K562 (cell line): ENCODE data around the gene PUS7. TPM values are rescaled to one million over a fixed set of nuclear protein-coding genes. Genes with fewer than 3 reads are reported as not detected.
A peak's percentile ranks its signal among the peaks of the same experiment; 100 is the strongest.
"Not testable (repeated sequence)": the region's sequence is repeated elsewhere in the genome, so short reads cannot be mapped to it uniquely, and the experiment has no call there.

Experiments used
- ATAC-seq: fragments of 200-7000 bp; cut with Tn5 transposase; 3 replicates; pipeline ENCODE4 v1.9.1; 2020; ENCODE audit warnings: moderate library complexity
- BruUV-seq: library from RNA; stranded (reverse); fragments of 400-500 nt; replicated peaks from 2 replicates; lab custom pipeline; 2021; lab: Mats Ljungman, UMichigan
- CTCF ChIA-PET: fragments of 300-600 bp; formaldehyde crosslinking; extraction: SDS; loops from one replicate; lab custom pipeline; 2021; ENCODE audit warnings: low intra/inter-chr PET ratio; lab: Yijun Ruan, JAX
- POLR2A ChIA-PET: fragments of 300-600, 350-650 bp; sonication (Branson Sonifier 250); formaldehyde crosslinking; extraction: SDS; loops from one replicate; lab custom pipeline; 2021; ENCODE audit warnings: antibody characterized with exemption, inconsistent platforms; lab: Yijun Ruan, JAX
- DNase-seq, 4 experiments: peaks; one replicate each; pipeline versions ENCODE4 v3.0.0 to v3.0.0-alpha.2; 2011 to 2018; ENCODE audit warnings: low spot score in 3 of 4, mixed read lengths in 3 of 4; ENCODE audit errors: extremely low read depth in 1 of 4
- FAIRE-seq: peaks from 2 replicates; lab custom pipeline; 2011; peaks lifted over from hg19 to GRCh38; lab: Jason Lieb, UNC
- H2AFZ ChIP-seq: 2 replicates; pipeline ENCODE4 v1.6.0; 2011; ENCODE audit warnings: low read depth, low read length, control low read depth, inconsistent platforms
- H3K27ac ChIP-seq: fragments of 200-600 bp; 3 replicates; pipeline ENCODE4 v1.8.0; 2011; ENCODE audit warnings: low read depth, mild to moderate bottlenecking, control low read depth, inconsistent platforms, low read length, moderate library complexity, mixed read lengths; ENCODE audit errors: extremely low read depth
- H3K27me3 ChIP-seq, 2 experiments: fragments of 300-600 bp in 1 of 2; 2 replicates in 1 of 2; 3 replicates in 1 of 2; pipeline versions ENCODE4 v1.6.0 to v1.8.0; 2011; ENCODE audit warnings: inconsistent platforms in 2 of 2, low read length in 2 of 2, mild to moderate bottlenecking in 1 of 2, mixed read lengths in 1 of 2, moderate library complexity in 1 of 2; ENCODE audit not compliant: control insufficient read depth in 2 of 2, insufficient read depth in 2 of 2
- H3K36me3 ChIP-seq: fragments of 300-600 bp; 3 replicates; pipeline ENCODE4 v1.8.0; 2011; ENCODE audit warnings: mild to moderate bottlenecking, low read length, inconsistent platforms; ENCODE audit not compliant: control insufficient read depth, insufficient read depth
- H3K4me1 ChIP-seq, 2 experiments: fragments of 200-600 bp in 1 of 2; replicated peaks in 1 of 2; 2 replicates in 1 of 2; 3 replicates in 1 of 2; pipeline versions ENCODE4 v1.5.1 to v1.8.0; 2011; ENCODE audit warnings: inconsistent platforms in 2 of 2, low read length in 2 of 2, mild to moderate bottlenecking in 1 of 2, mixed read lengths in 1 of 2, moderate library complexity in 1 of 2; ENCODE audit not compliant: control insufficient read depth in 2 of 2, insufficient read depth in 2 of 2
- H3K4me2 ChIP-seq: 2 replicates; pipeline ENCODE4 v1.6.1; 2011; ENCODE audit warnings: low read length, control low read depth, inconsistent platforms, mixed read lengths; ENCODE audit not compliant: insufficient read depth
- H3K4me3 ChIP-seq: fragments of 200-600 bp; sonication (generic), shearing (Covaris generic); 2 replicates; pipeline ENCODE4 v1.5.1; 2016; ENCODE audit warnings: control low read depth, inconsistent platforms
- H3K79me2 ChIP-seq: fragments of 200-600 bp; 3 replicates; pipeline ENCODE4 v1.8.0; 2011; ENCODE audit warnings: low read length, inconsistent platforms; ENCODE audit not compliant: control insufficient read depth, insufficient read depth
- H3K9ac ChIP-seq, 2 experiments: 2 replicates each; pipeline versions ENCODE4 v1.6.0 to v1.6.1; 2011; ENCODE audit warnings: low read depth in 2 of 2, low read length in 2 of 2, control low read depth in 1 of 2, inconsistent platforms in 1 of 2, mild to moderate bottlenecking in 1 of 2, mixed read lengths in 1 of 2; ENCODE audit not compliant: insufficient read depth in 1 of 2
- H3K9me1 ChIP-seq: one replicate; pipeline ENCODE4 v1.6.0; 2011; ENCODE audit warnings: inconsistent platforms, mild to moderate bottlenecking, low read length, moderate library complexity; ENCODE audit not compliant: control insufficient read depth, insufficient read depth
- H3K9me3 ChIP-seq: replicated peaks from 2 replicates; pipeline ENCODE4 v1.5.1; 2011; ENCODE audit warnings: low read depth, low read length, inconsistent platforms; ENCODE audit not compliant: control insufficient read depth, insufficient read depth
- H4K20me1 ChIP-seq: replicated peaks from 2 replicates; pipeline ENCODE4 v1.6.1; 2011; ENCODE audit warnings: low read length, inconsistent platforms, mixed read lengths; ENCODE audit not compliant: control insufficient read depth, insufficient read depth
- GTF2F1 ChIP-seq: IDR thresholded peaks from 2 replicates; pipeline ENCODE4 v1.6.1; 2011; ENCODE audit warnings: low read depth, low read length, improper control_type of control experiment
- MCM3 ChIP-seq: fragments of 450-650 bp; IDR thresholded peaks from 2 replicates; pipeline ENCODE4 v1.6.1; 2016
- OTX1 ChIP-seq: fragments of 450-650 bp; formaldehyde crosslinking; IDR thresholded peaks from 2 replicates; pipeline ENCODE4 v1.4.0; 2022; ENCODE audit warnings: mild to moderate bottlenecking
- RBM14 ChIP-seq: fragments of 200-400 bp; formaldehyde crosslinking; IDR thresholded peaks from 2 replicates; pipeline ENCODE4 v1.6.1; 2018; ENCODE audit warnings: low read depth, mild to moderate bottlenecking, low read length, moderate library complexity, borderline replicate concordance; ENCODE audit not compliant: insufficient read depth
- SREBF1 ChIP-seq: fragments of 150-350 bp; IDR thresholded peaks from 2 replicates; pipeline ENCODE4 v1.6.1; 2014; ENCODE audit warnings: antibody characterized with exemption, low read depth, low read length, borderline replicate concordance
- ZNF444 ChIP-seq: fragments of 250-450 bp; sonication (Bioruptor Pico); IDR thresholded peaks from 2 replicates; pipeline ENCODE4 v1.4.0; 2020; ENCODE audit warnings: mild to moderate bottlenecking, moderate library complexity
- WGBS: fragments of 100-300 bp; shearing (Covaris generic); methylation state at CpG from one replicate; pipeline ENCODE4 v1.1.6; 2016; ENCODE audit warnings: low coverage, mixed read lengths; ENCODE audit not compliant: insufficient coverage; ENCODE audit errors: missing lambda C conversion rate; 5-methylcytosine and 5-hydroxymethylcytosine counted together
- in situ Hi-C: fragments of 300-500 bp; cut with MboI; formaldehyde crosslinking; loops from 4 replicates; pipeline ENCODE4 v1.15.0; 2018; ENCODE audit warnings: inconsistent platforms, mixed read lengths
- intact Hi-C: fragments of 100-400 bp; cut with micrococcal nuclease; formaldehyde crosslinking; loops from 2 replicates; pipeline ENCODE4 v1.14.2; 2022
- polyA plus RNA-seq, 8 experiments: library from polyadenylated mRNA; depleted of rRNA in 4 of 8; stranded (reverse) in 5 of 8; unstranded in 3 of 8; fragments of >200 nt; fragmentation: Nextera tagmentation in 2 of 8; fragmentation: Illumina TruSeq in 1 of 8; extraction: Ambion mirVana in 2 of 8; extraction: Trizol in 1 of 8; gene quantifications; 2 replicates each; pipeline versions ENCODE4 v1.2.1 to v1.2.3, GENCODE V29; 2011 to 2014; ENCODE audit warnings: inconsistent platforms in 1 of 8, missing spikeins in 1 of 8
- total RNA-seq, 7 experiments: library from RNA; depleted of rRNA in 6 of 7; stranded (reverse); fragments of >200 nt in 6 of 7; fragmentation: Illumina TruSeq in 2 of 7; extraction: Trizol in 2 of 7; gene quantifications; 2 replicates each; pipeline versions ENCODE4 v1.2.1 to v1.2.3, GENCODE V29; 2011 to 2021; ENCODE audit warnings: low replicate concordance in 1 of 7
- TF ChIP-seq, protein P1 (sequence below): fragments of 200-400 bp; formaldehyde crosslinking; IDR thresholded peaks from 2 replicates; pipeline ENCODE4 v1.6.1; 2017; ENCODE audit warnings: mild to moderate bottlenecking, low read depth, low read length, moderate library complexity
- TF ChIP-seq, protein P2 (sequence below): fragments of 250-450 bp; sonication (Bioruptor Pico); IDR thresholded peaks from 2 replicates; pipeline ENCODE4 v1.5.0; 2022; ENCODE audit warnings: mild to moderate bottlenecking

PUS7 gene
- total and polyA plus RNA-seq, 9 of the 15 experiments (the other 6 are each of a cell fraction or from before 2014, with no cell fraction given): 15.1 to 95.6 (median 63.2) TPM

DNA sequence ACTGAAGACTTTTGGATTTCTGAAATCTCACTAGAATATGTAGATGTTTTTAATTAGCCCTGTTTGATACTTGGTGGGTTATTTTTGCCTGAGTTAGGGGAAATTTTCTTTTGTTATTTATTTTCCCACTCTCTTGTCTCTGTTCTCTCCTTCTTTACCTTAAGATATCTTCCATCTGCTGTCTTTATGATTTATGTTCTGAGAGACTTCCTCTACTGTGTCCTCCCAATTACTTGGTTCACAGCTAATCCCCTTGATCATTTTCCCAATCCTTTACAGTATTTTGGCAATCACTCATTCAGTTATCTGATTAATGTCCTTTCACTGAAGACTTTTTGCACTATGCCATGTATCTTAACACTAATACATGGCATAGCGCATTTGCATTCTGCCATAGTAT is 83.8 kb downstream of the PUS7 start (continued):
- TF ChIP-seq, protein P1, sequence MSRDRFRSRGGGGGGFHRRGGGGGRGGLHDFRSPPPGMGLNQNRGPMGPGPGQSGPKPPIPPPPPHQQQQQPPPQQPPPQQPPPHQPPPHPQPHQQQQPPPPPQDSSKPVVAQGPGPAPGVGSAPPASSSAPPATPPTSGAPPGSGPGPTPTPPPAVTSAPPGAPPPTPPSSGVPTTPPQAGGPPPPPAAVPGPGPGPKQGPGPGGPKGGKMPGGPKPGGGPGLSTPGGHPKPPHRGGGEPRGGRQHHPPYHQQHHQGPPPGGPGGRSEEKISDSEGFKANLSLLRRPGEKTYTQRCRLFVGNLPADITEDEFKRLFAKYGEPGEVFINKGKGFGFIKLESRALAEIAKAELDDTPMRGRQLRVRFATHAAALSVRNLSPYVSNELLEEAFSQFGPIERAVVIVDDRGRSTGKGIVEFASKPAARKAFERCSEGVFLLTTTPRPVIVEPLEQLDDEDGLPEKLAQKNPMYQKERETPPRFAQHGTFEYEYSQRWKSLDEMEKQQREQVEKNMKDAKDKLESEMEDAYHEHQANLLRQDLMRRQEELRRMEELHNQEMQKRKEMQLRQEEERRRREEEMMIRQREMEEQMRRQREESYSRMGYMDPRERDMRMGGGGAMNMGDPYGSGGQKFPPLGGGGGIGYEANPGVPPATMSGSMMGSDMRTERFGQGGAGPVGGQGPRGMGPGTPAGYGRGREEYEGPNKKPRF: no peak
- TF ChIP-seq ZNF444 (CRISPR knock-in tag) (no peak), MCM3 (no peak), SREBF1 (no peak), GTF2F1 (no peak), RBM14 (no peak), OTX1 (CRISPR knock-in tag) (no peak)
- TF ChIP-seq, protein P2, sequence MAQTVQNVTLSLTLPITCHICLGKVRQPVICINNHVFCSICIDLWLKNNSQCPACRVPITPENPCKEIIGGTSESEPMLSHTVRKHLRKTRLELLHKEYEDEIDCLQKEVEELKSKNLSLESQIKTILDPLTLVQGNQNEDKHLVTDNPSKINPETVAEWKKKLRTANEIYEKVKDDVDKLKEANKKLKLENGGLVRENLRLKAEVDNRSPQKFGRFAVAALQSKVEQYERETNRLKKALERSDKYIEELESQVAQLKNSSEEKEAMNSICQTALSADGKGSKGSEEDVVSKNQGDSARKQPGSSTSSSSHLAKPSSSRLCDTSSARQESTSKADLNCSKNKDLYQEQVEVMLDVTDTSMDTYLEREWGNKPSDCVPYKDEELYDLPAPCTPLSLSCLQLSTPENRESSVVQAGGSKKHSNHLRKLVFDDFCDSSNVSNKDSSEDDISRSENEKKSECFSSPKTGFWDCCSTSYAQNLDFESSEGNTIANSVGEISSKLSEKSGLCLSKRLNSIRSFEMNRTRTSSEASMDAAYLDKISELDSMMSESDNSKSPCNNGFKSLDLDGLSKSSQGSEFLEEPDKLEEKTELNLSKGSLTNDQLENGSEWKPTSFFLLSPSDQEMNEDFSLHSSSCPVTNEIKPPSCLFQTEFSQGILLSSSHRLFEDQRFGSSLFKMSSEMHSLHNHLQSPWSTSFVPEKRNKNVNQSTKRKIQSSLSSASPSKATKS (CRISPR knock-in tag): no peak

DNA sequence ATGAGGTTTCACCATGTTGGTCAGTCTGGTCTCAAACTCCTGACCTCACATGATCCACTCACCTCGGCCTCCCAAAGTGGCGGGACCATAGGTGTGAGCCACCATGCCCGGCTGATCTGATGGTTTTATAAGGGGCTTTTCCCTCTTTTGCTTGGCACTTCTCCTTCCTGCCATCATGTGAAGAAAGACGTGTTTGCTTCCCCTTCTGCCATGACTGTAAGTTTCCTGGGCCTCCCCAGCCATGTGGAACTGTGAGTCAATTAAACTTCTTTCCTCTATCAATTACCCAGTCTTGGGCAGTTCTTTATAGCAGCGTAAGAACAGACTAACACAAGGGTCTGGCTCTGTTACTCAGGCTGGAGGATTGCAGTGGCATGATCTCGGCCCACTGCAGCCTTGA is 84.7 kb downstream of the PUS7 start:
- intact Hi-C loops, H3K4me3 ChIP-seq, H3K79me2 ChIP-seq, H3K9ac ChIP-seq, H4K20me1 ChIP-seq, FAIRE-seq, H3K27ac ChIP-seq, ATAC-seq, in situ Hi-C loops, H3K36me3 ChIP-seq, DNase-seq, H3K9me1 ChIP-seq, H3K9me3 ChIP-seq, H3K27me3 ChIP-seq, BruUV-seq, H3K4me2 ChIP-seq, POLR2A ChIA-PET, CTCF ChIA-PET: not testable (repeated sequence)
- Histone ChIP-seq H3K4me1 (peaks cover 0 to 10% of the 10 kb centered on the region in 2 experiments; a peak in 3 of 5 replicates), H2AFZ (0 out of 2 replicates have a peak overlapping the region, but pooled peaks have one; percentile 7)
- 49% methylated on average over 6 of the region's 6 CpGs for WGBS
